Dermis blood vessel endothelial cell (primary cell): ENCODE data around the gene FAT4. TPM values are rescaled to one million over a fixed set of nuclear protein-coding genes. Genes with fewer than 3 reads are reported as not detected.
A peak's percentile ranks its signal among the peaks of the same experiment; 100 is the strongest.

Experiments
- DNase-seq: peaks from one replicate; pipeline ENCODE4 v3.0.0; 2010
- total RNA-seq: library from RNA; depleted of rRNA; stranded (reverse); fragments of >200 nt; gene quantifications from 2 replicates; pipeline ENCODE4 v1.2.3, GENCODE V29; 2014

Gene FAT4
- total RNA-seq, 1 donor from 2014 or later: 69.6 TPM

DNA sequence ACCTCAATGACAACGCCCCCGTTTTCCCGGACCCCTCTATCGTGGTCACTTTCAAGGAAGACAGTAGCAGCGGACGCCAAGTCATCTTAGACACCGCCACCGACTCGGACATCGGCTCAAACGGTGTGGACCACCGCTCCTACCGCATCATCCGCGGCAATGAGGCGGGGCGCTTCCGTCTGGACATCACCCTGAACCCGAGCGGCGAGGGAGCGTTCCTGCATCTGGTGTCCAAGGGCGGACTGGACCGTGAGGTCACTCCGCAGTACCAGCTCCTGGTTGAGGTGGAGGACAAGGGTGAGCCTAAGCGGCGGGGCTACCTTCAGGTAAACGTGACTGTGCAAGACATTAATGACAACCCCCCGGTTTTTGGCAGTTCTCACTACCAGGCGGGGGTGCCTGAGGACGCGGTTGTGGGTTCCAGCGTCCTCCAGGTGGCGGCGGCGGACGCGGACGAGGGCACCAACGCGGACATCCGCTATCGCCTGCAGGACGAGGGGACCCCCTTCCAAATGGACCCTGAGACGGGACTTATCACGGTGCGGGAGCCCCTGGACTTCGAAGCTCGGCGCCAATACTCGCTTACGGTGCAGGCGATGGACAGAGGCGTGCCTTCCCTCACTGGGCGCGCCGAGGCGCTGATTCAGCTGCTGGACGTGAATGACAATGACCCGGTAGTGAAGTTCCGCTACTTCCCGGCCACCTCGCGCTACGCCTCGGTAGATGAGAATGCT lies 2.2 kb downstream of the FAT4 start:
- peak; percentile 55 for DNase-seq

DNA sequence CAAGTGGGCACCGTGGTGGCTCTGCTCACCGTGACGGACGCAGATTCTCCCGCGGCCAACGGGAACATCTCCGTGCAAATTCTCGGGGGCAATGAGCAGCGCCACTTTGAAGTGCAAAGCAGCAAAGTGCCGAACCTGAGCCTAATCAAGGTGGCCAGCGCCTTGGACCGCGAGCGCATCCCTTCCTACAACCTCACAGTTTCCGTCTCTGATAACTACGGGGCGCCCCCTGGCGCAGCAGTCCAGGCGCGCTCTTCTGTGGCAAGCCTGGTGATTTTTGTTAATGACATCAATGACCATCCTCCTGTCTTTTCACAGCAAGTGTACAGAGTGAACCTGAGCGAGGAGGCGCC lies 2.7 kb downstream of the FAT4 start:
- DNase-seq: peak; percentile 66

DNA sequence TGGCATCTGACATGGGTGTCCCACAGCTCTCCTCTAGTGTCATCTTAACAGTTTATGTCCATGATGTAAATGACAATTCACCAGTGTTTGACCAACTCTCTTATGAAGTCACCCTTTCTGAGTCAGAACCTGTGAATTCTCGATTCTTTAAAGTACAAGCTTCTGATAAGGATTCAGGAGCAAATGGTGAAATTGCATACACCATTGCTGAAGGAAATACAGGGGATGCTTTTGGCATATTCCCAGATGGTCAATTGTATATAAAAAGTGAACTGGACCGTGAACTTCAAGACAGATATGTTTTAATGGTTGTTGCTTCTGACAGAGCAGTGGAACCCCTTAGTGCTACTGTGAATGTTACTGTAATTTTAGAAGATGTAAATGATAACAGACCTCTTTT lies 4.6 kb downstream of the FAT4 start:
- peak; percentile 9 for DNase-seq

DNA sequence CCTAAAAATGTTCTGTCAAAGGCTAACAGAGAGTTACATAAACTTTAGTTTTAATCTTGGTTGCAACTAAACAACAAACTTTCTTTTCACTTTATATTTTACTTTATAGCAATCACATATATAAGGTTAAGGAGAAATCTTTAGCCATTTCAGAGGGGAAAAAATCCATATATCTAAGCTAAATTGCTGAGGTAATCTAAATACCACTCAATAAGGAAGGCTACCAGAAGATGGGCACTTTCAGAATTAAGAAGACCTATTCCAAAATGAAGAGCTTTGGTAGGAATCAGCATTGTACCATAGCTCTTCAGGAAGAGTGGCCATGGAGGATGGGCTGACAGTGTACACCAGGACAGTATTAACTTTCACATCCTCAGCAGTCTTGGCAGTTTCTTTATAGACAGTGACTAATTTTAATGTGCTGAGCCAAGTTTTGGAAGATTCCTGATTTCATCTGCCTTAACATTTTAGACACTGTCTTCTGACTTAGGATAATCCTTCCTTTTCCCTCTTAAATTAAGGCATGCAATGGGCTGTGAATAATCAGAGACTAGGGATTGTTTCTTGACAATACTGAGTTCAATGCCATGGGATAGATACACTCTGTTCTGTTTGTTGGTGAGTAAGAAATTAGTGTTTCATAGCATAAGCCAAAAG lies 7.1 kb downstream of the FAT4 start:
- DNase-seq: peak; percentile 33

DNA sequence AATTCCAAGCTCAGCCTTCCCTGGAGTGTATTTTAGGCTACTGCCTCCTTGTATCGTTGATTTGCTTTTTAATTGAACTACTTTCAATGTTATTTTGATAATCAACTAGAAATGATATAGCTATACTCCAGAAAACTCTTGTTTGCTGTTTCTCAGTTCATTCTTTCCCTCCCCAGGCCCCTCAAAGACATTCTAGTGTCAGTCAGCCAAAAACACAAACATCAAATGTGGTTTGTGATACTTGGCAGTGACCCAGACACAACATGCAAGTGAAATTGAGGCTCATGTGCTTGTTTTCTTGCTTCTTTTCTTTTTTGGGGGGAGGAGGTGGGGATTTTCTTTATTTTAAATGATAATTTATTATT lies 7.6 kb downstream of the FAT4 start:
- peak; percentile 53 for DNase-seq

DNA sequence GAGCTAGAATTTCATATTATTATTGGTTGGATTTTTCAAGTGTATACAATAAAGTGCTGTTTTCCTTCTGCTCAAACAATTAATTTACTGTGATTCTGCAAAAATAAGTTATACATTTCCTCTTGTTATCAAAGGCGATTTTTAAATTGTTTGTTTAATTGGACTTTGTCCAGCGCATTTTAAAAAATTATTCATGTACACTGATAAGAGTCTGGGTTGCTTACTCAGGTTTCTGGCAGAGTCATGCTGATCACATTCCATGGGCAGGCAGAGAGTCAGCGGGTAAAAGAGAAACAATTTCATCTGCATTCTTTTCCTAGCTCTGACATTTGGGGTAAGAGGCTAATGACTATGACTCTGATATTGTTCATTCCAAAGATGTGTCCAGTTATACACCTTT lies 8.9 kb downstream of the FAT4 start:
- DNase-seq: peak; percentile 77

DNA sequence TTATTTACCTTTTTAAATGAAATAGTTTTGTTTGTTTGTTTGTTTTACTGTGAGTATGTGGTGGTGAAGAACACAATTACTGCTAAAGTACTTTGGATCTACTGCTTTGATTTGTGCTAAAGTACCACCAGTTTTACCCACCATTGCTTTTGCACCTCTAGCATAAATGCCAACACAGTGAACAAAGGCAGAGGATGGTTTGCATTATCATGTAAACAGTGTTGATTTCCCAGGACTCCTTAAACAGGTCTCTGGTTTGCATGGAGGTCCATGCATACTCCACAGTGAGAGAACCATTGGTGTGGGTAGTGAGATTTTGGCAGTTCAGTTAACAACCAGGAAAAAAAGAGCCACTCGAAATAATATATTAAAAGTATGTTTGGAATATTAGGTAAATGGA lies 11.0 kb downstream of the FAT4 start:
- no peak for DNase-seq

DNA sequence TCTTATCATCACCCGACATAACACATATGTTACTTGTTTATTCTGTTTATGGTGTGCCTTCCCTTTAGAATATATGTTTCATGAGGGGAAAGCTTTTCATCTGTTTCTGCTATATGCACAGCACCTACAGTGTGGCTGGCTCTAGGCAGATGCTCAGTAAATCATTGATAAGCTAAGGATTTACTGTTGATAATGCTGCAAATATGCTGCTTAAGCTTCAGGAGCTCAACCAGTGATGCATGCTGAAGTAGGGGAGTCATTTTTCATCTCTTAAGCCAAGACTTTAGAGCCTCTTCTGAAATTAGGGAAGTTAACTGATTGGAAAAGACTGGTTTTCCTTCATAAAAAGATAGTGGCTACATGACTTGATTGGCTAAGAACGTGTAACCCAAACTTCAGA lies 16.4 kb downstream of the FAT4 start:
- DNase-seq: no peak

DNA sequence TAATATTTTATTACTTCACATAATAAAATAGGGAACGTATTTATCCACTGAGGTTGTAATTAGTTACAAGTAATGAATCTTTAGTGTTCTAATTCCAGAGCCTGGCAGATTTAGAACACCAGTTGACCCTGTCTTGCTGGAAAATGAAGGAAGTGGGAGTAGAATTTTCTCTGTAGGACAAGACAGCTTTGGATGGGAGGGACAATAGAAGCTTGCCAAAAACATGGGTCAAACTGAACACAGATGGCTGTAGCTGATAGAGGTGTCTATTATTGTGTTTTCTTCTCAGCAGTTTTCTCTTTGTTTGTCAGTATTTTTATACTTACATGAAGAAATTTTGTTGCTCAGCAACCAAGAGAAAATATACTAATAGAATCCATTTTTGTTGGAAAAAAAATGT lies 20.2 kb downstream of the FAT4 start:
- peak; percentile 52 for DNase-seq

DNA sequence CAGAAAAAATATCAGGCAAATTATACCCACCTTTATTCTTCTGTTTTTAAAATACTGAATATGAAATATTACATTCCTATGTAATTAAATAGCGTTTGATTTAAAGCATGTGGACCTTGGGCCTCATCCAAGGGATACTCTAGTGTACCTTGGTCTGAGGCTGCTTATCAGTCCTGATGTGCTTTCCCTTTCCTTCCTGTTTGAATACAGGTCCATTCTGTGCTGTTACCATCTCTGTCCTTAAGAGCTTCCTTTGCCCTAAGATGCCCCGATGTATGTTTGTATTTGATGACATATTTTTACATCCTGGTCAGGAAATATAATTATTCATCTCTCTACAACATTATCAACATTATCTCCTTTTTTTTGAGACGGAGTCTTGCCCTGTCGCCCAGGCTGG lies 24.1 kb downstream of the FAT4 start:
- peak; percentile 54 for DNase-seq

DNA sequence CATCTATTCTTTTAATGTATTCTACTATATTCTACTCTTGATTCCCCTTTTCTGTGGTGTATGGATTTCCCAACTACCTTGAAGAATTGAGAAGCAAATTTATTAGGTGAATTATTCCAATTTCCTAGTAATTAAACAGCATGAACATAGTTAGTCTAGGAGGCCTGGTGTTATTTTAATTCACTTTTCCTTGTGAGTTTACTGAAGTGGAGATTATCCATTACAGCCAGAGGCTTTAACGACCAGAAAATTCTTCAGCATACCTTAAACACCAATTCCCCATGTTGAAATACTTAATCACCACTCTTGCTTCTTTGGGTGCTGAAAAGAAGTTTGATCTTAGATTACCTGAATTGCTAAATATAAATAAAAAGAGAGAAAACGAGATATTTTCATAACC lies 29.4 kb downstream of the FAT4 start:
- DNase-seq: no peak

DNA sequence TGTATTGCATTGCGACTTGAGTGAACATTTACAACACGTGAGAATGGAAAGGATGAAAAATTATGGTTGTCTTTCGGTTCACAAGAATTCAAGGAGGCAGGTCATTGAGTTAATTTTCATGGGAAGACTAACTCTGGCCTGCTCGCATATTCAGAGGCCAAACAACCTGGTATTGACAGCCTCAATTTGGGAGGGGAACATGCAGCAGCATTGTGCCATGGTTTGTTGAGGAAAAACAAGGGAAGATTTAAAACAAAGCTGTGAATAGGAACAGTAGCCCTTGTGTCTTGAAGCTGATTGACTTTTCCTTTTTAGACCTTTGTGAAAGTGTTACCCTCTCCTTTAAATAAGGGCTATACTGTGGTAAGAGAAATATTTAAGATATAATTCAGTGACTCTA lies 31.9 kb downstream of the FAT4 start:
- no peak for DNase-seq

DNA sequence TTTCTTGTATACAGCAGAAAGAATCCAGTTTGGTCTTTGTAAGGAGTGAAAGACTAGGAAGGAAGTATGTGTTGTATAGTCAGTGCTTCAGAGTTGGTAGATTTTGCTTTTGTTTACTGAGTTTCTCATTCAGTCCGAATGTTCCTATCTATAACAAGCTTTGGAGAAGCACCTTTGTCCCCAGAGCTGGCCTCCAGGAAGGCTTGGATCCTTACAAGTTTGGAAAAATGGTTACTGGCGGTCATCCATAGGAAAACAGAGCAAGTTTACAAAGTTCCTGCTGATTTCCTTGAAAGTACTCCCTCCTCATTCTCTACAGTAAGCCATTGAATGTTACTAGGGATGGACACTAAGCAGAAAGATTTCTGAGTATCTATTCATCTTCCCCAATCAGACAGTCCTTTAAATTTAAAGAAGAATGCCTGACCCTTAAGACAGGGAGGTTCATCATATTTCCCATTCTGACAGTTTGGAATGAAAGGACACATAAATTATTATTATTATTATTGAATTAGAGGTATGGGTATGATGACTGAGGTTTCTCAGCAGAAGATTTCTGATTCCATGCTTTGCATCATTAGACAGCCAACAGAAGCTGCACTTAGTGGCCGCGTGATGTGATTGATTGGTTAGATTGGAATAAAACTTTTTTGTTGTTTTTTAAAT lies 35.8 kb downstream of the FAT4 start:
- no peak for DNase-seq

DNA sequence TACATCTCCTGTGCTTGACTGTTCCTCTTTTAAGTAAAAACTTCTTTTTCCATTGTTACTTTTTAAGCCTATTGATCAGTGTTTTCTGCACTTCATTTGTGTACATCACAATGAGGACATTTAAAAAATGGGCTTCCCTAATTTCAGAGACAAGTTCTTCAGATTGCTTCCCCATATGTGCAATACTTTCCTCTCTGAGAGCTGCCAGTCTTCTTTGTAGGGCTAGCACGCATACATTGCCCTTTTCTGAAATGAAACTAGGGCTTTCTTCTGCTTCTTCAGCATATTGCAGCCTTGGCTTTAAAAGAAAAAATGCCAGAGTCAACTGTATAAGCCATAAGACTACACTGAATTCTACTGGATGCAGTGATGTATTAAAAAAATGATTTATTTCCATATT lies 37.8 kb downstream of the FAT4 start:
- DNase-seq: no peak

DNA sequence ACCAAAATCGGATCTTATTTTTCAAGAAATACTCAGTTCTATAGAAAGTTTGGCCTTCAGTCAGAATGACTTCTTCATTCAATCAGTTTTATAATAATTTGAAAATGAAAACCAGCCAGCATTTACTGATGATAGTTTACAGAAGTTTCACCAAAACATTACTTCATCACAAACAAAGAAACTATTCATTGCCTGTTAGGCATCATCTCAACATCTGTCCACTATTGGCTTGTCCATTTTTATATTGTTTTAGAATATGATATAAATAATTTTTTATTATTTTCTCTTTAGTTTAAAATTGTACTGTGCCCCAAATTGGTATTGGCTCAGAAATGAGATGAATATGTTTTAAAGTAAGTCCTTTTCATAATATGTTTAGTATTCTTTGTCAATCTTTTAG lies 38.4 kb downstream of the FAT4 start:
- no peak for DNase-seq

DNA sequence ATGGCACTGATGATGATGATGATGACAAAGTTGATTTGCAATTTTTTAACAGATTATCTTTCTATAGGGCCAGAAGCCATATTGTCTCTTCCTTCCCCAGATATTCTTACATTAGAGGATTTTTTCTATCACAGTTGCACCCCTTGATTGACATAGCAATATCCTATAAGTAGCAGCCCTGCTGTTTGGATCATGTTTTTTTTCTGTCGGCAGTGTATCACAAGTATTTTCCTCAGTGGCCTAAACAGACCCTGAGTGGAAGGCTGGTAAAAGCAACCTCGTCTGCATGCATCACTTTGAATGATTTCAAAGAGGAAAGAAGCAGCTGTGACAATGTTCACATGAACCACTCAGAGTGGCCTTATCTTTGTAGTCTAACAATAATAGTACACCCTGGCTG lies 41.0 kb downstream of the FAT4 start:
- DNase-seq: no peak

DNA sequence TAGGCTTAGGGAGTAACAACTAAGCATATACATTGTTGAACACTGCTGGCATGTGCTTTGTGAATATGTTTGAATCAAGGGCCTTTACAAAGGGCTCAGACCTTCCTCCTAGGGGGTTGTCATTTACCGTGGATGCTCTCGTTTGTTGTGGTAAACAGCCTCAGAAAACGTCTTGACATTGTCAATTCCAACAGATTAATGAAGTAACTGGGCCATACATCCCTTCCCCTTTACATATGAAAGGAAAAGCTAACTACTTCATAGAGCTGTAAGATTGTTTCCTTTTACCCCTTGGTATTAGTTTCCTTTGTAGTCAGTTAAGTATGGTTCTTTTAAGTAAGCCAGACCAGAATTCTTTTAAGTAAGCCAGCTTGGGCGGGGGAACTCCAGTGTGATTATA lies 42.9 kb downstream of the FAT4 start:
- no peak for DNase-seq

DNA sequence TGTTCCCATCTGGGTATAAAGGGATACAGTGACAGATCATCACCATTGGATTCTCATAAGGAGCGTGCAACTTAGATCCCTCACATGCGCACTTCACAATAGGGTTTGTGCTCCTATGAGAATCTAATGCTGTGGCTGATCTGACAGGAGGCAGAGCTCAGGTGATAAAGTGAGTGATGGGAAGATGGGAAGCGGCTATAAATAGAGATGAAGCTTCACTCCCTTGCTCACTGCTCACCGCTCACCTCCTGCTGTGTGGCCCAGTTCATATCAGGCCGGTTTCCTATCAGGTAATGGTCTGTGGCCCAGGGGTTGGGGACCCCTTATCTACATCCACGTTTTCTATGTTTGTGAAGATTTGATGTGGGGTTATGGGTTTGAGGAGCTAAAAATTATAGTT lies 43.7 kb downstream of the FAT4 start:
- no peak for DNase-seq

DNA sequence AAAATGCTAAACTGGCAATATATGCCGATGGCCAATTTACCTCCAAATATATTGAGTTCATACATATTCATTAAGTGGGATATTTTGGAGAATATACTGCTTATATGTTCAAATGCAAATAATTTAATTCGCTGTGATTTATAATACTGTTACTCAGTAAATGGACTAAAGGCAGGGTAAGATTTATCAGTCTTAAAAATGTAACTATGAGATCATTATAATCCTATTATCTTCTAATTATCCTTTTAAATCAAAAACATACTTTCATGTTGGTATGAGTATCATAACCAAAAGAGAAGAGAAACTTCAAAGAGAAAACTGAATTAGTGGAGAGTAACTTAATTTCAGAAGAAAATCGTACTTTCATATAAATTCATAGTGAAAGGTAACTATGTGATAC lies 44.6 kb downstream of the FAT4 start:
- no peak for DNase-seq

DNA sequence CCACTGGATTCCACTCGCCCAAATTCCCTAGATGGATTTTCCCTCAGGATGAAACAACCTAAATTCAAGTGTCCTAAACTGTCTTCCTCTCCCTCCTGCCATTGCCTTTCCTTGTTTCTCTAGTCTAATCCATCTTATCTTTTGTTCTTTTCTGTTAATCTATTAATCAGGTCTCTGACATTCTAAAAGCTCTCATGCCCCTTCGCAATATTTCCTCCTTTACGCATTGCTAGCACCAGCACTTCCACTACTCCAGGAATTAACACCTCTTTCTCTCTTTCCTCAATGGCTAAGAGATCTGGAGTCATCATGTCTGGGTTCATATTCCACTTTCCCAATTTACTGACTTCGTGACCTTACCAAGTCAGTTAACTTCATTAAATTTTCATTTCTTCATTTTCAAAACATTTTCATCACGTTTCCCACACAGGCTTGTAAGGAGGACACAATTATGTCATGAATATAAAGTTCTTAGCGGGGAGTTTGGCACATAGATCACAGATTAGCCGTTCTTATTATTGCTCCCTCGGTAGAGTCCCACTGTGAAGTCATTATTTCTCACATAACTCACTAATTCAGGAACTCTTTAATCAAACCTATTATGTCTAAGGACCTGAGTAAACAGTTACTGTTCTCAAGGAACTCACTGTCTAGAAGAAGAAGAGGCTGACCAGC lies 45.3 kb downstream of the FAT4 start:
- no peak for DNase-seq

DNA sequence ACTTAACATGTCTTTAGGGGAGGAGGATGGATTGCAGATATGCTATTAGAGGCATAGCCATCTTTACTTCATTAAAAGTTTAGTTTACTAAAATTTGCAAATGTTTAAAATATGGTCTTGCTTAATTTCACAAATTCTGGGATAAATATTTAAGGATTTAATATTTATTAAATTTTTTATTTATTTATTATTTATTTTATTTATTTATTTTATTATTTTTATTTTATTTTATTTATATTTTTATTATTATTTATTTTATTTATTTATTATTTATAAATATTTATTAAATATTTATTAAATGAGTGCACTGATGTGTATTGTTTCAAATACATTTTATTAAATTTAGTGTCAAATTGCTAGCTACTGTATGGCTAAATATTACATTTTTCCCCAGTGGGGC lies 46.0 kb downstream of the FAT4 start:
- no peak for DNase-seq
